ENCODE results near the gene TRAPPC10. TPM values are rescaled to one million over a fixed set of nuclear protein-coding genes. Genes with fewer than 3 reads are reported as not detected.

The TRAPPC10 gene
- total and polyA plus RNA-seq, 9 of the 15 experiments (the other 6 are each of a cell fraction or from before 2014, with no cell fraction given) = 1.1 to 33.8 (median 24.3) TPM

GRCh38 chr21:43984905-43985689 lies 27.0 kb upstream of the TRAPPC10 start (continued):
- TF ChIP-seq MAX (CRISPR knock-in tag; IDR thresholded peaks at IDR 0.05) = 0 out of 2 replicates have a peak, but pooled peaks have one; percentile 11
- TF ChIP-seq, protein P1, sequence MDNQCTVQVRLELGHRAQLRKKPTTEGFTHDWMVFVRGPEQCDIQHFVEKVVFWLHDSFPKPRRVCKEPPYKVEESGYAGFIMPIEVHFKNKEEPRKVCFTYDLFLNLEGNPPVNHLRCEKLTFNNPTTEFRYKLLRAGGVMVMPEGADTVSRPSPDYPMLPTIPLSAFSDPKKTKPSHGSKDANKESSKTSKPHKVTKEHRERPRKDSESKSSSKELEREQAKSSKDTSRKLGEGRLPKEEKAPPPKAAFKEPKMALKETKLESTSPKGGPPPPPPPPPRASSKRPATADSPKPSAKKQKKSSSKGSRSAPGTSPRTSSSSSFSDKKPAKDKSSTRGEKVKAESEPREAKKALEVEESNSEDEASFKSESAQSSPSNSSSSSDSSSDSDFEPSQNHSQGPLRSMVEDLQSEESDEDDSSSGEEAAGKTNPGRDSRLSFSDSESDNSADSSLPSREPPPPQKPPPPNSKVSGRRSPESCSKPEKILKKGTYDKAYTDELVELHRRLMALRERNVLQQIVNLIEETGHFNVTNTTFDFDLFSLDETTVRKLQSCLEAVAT (IDR thresholded peaks at IDR 0.05) = 0 out of 4 replicates have a peak, but pooled peaks of 1 of the 2 experiments have one; percentile 32
- TF ChIP-seq BHLHE40 (IDR thresholded peaks at IDR 0.05; ENCODE audit: low read length) = peak; percentile 58
- TF ChIP-seq CREM (IDR thresholded peaks at IDR 0.05; ENCODE audit: low read depth) = no peak
- no peak for TF ChIP-seq NR1H2 (CRISPR knock-in tag; IDR thresholded peaks at IDR 0.05)
- TF ChIP-seq CBFA2T2 (conservative IDR thresholded peaks at IDR 0.05) = no peak
- TF ChIP-seq GATAD2B (IDR thresholded peaks at IDR 0.05; ENCODE audit: borderline replicate concordance) = no peak
- TF ChIP-seq POLR2G (IDR thresholded peaks at IDR 0.05; ENCODE audit: low read depth, low read length) = peak; percentile 75
- no peak for TF ChIP-seq FOXK2 (conservative IDR thresholded peaks at IDR 0.05 in 1 of 2, IDR thresholded peaks at IDR 0.05 in 1 of 2; ENCODE audit: low read depth in 2 of 2)

Measured in K562 (cell line).